OCI-LY1 (cell line): ENCODE measurements around the gene NADK.

Experiments used
- H2AFZ ChIP-seq: fragments of 200-600 bp; sonication (generic), shearing (Covaris generic); 2 replicates; pipeline ENCODE4 v1.6.0; 2014; ENCODE audit warnings: antibody characterized with exemption, mild to moderate bottlenecking, low read length
- H3F3A ChIP-seq: fragments of 200-600 bp; sonication (generic), shearing (Covaris generic); 2 replicates; pipeline ENCODE4 v1.6.0; 2014; ENCODE audit warnings: mild to moderate bottlenecking, antibody characterized with exemption, low read length, moderate library complexity; ENCODE audit not compliant: insufficient read depth
- H3K27ac ChIP-seq: fragments of 200-600 bp; sonication (generic); 2 replicates; pipeline ENCODE4 v1.5.1; 2014; ENCODE audit warnings: low read length, mixed run types, mild to moderate bottlenecking, low read depth; ENCODE audit not compliant: poor library complexity, severe bottlenecking
- H3K27me3 ChIP-seq: fragments of 200-600 bp; sonication (generic); 2 replicates; pipeline ENCODE4 v1.6.0; 2014; ENCODE audit warnings: antibody characterized with exemption, mild to moderate bottlenecking, low read length, moderate library complexity; ENCODE audit not compliant: insufficient read depth
- H3K36me3 ChIP-seq: fragments of 200-600 bp; sonication (generic); 2 replicates; pipeline ENCODE4 v1.6.1; 2014; ENCODE audit warnings: mild to moderate bottlenecking, antibody characterized with exemption, low read length, moderate library complexity, mixed read lengths; ENCODE audit not compliant: insufficient read depth
- H3K4me1 ChIP-seq: fragments of 200-600 bp; sonication (generic); 2 replicates; pipeline ENCODE4 v1.5.1; 2014; ENCODE audit warnings: mild to moderate bottlenecking, low read length, moderate library complexity; ENCODE audit not compliant: insufficient read depth, severe bottlenecking
- H3K4me2 ChIP-seq: fragments of 200-600 bp; sonication (generic), shearing (Covaris generic); 2 replicates; pipeline ENCODE4 v1.6.1; 2014; ENCODE audit warnings: low read length
- H3K4me3 ChIP-seq: fragments of 200-600 bp; sonication (generic); 2 replicates; pipeline ENCODE4 v1.5.1; 2014; ENCODE audit warnings: low read length, low read depth, mild to moderate bottlenecking, mixed read lengths; ENCODE audit not compliant: poor library complexity, severe bottlenecking
- H3K79me2 ChIP-seq: fragments of 200-600 bp; shearing (Covaris generic); 2 replicates; pipeline ENCODE4 v1.6.1; 2016; ENCODE audit warnings: mixed run types, low read length, mixed read lengths; ENCODE audit not compliant: insufficient read depth
- H3K9ac ChIP-seq: fragments of 200-600 bp; sonication (generic), shearing (Covaris generic); 2 replicates; pipeline ENCODE4 v1.6.1; 2014; ENCODE audit warnings: mild to moderate bottlenecking, low read length, mixed read lengths
- H3K9me2 ChIP-seq: fragments of 200-600 bp; sonication (generic), shearing (Covaris generic); 2 replicates; pipeline ENCODE4 v1.6.1; 2014; ENCODE audit warnings: low read depth, mild to moderate bottlenecking, low read length, mixed read lengths
- H3K9me3 ChIP-seq: fragments of 200-600 bp; shearing (Covaris generic); 2 replicates; pipeline ENCODE4 v1.6.1; 2014; ENCODE audit warnings: low read length, mixed read lengths
- H4K20me1 ChIP-seq: fragments of 200-600 bp; sonication (generic), shearing (Covaris generic); 2 replicates; pipeline ENCODE4 v1.6.0; 2016; ENCODE audit warnings: mild to moderate bottlenecking, low read length; ENCODE audit not compliant: insufficient read depth
- CTCF ChIP-seq: fragments of 200-600 bp; sonication (generic), shearing (Covaris generic); IDR thresholded peaks from 2 replicates; pipeline ENCODE4 v1.5.1; 2017; ENCODE audit warnings: mild to moderate bottlenecking, antibody characterized with exemption, low read length, moderate library complexity, mixed read lengths
- EZH2 ChIP-seq: fragments of 200-600 bp; sonication (generic), shearing (Covaris generic); IDR thresholded peaks from 2 replicates; pipeline ENCODE4 v1.8.0; 2017; ENCODE audit warnings: borderline replicate concordance, mixed run types, mild to moderate bottlenecking, antibody characterized with exemption, low read length, moderate library complexity, mixed read lengths

The NADK gene

GRCh38 chr1:1771096-1771495 is 7.2 kb downstream of the NADK start:
- H3F3A ChIP-seq, result no peaks in the 10 kb centered on the region
- no peaks in the 10 kb centered on the region for H3K9me2 ChIP-seq
- no peak overlapping the region for H2AFZ ChIP-seq
- peaks cover 6% of the 10 kb centered on the region for H3K9me3 ChIP-seq
- no peaks in the 10 kb centered on the region for H3K27me3 ChIP-seq
- H4K20me1 ChIP-seq, result 0 out of 2 replicates have a peak, but pooled peaks cover 3% of the 10 kb centered on the region
- H3K4me3 ChIP-seq, result no peak overlapping the region
- H3K4me1 ChIP-seq, result peaks cover 12% of the 10 kb centered on the region
- TF ChIP-seq EZH2 (no peak), CTCF (no peak)
- H3K9ac ChIP-seq, result no peak overlapping the region
- no peak overlapping the region for H3K27ac ChIP-seq
- H3K4me2 ChIP-seq, result no peak overlapping the region
- H3K36me3 ChIP-seq, result peaks cover 92% of the 10 kb centered on the region
- H3K79me2 ChIP-seq, result peaks cover 99% of the 10 kb centered on the region

- Histone ChIP-seq H3K36me3 (peaks cover 94% of the 10 kb centered on the region), H3K79me2 (peaks cover 99% of the 10 kb centered on the region)
Observed at GRCh38 chr1:1770102-1770501, 8.2 kb downstream of the NADK start.

GRCh38 chr1:1768249-1768992 is 9.8 kb downstream of the NADK start:
- TF ChIP-seq EZH2 (no peak), CTCF (no peak)
- no peak overlapping the region for H3K4me3 ChIP-seq
- H3K79me2 ChIP-seq, result peaks cover 91% of the 10 kb centered on the region
- no peak overlapping the region for H2AFZ ChIP-seq
- no peaks in the 10 kb centered on the region for H3F3A ChIP-seq
- peaks cover 6% of the 10 kb centered on the region for H3K9me3 ChIP-seq
- no peak overlapping the region for H3K27ac ChIP-seq
- no peak overlapping the region for H3K4me2 ChIP-seq
- no peak overlapping the region for H3K9ac ChIP-seq
- no peaks in the 10 kb centered on the region for H3K9me2 ChIP-seq
- H4K20me1 ChIP-seq, result 0 out of 2 replicates have a peak, but pooled peaks cover 3% of the 10 kb centered on the region
- H3K4me1 ChIP-seq, result no peaks in the 10 kb centered on the region
- H3K27me3 ChIP-seq, result no peaks in the 10 kb centered on the region
- H3K36me3 ChIP-seq, result peaks cover 95% of the 10 kb centered on the region

More at GRCh38 chr1:1770102-1770501, 8.2 kb downstream of the NADK start:
- H3K4me1 ChIP-seq, result peaks cover 2% of the 10 kb centered on the region
- H3F3A ChIP-seq, result no peaks in the 10 kb centered on the region
- no peak overlapping the region for H3K9ac ChIP-seq
- TF ChIP-seq CTCF, result no peak
- TF ChIP-seq EZH2, result no peak
- H3K4me2 ChIP-seq, result no peak overlapping the region
- H3K27me3 ChIP-seq, result no peaks in the 10 kb centered on the region
- 0 out of 2 replicates have a peak, but pooled peaks cover 3% of the 10 kb centered on the region for H4K20me1 ChIP-seq
- no peak overlapping the region for H3K27ac ChIP-seq
- no peak overlapping the region for H2AFZ ChIP-seq
- H3K9me2 ChIP-seq, result no peaks in the 10 kb centered on the region
- H3K4me3 ChIP-seq, result no peak overlapping the region
- peaks cover 6% of the 10 kb centered on the region for H3K9me3 ChIP-seq
